Lower leg skin (tissue), 3 donors: ENCODE measurements around the gene SGMS2.

ENCODE experiments used
- POLR2A ChIP-seq, 2 donors: fragments of 450-650 bp; IDR thresholded peaks; one replicate each; pipeline ENCODE4 v1.6.1; 2016 to 2017; ENCODE audit warnings: antibody characterized with exemption in 2 of 2, mild to moderate bottlenecking in 1 of 2, moderate library complexity in 1 of 2
- TF ChIP-seq, protein P1 (sequence below), 3 donors: fragments of 450-650 bp; IDR thresholded peaks; one replicate each; pipeline ENCODE4 v1.5.1; 2016; ENCODE audit warnings: antibody characterized with exemption in 3 of 3, mild to moderate bottlenecking in 3 of 3, moderate library complexity in 2 of 3

DNA sequence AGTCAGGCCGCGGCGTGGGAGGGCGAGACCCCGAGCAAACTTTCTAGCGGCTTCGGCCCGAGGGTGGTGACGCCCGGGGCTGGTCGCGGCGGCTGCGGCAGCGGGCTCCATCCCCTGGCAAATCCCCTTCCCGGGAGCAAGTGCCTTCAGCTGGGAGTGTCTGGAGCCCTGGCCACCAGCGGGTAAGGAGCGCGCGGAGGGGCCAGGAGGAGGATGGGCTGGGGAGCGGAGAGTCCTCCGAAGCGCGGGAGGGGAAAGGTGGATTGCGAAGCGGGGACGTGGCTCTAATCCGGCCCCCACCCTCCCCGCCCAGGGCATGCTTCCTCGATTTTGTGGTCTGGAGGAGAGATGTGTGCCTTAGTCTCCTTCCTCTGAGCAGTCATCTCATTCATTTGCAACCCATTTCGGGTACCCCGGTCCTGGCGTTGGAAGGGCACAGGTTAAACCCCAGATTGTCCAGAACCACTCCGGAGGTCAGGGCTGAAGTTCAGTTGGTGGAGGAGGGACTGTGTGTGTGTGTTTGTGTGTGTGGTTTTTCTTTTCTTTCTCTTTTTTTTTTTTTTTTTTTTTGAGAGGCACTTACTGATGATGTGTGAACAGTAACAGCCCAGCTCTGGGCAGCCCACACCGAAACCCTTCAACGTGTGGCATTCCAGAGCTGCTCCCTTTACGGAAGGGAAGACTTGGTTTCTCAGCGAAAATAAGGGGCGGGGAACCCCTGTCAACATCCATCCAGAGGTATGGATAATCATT, 516 bp downstream of the SGMS2 start:
- TF ChIP-seq, protein P1, sequence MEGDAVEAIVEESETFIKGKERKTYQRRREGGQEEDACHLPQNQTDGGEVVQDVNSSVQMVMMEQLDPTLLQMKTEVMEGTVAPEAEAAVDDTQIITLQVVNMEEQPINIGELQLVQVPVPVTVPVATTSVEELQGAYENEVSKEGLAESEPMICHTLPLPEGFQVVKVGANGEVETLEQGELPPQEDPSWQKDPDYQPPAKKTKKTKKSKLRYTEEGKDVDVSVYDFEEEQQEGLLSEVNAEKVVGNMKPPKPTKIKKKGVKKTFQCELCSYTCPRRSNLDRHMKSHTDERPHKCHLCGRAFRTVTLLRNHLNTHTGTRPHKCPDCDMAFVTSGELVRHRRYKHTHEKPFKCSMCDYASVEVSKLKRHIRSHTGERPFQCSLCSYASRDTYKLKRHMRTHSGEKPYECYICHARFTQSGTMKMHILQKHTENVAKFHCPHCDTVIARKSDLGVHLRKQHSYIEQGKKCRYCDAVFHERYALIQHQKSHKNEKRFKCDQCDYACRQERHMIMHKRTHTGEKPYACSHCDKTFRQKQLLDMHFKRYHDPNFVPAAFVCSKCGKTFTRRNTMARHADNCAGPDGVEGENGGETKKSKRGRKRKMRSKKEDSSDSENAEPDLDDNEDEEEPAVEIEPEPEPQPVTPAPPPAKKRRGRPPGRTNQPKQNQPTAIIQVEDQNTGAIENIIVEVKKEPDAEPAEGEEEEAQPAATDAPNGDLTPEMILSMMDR (IDR thresholded peaks at IDR 0.05), result no peak
- no peak for TF ChIP-seq POLR2A (IDR thresholded peaks at IDR 0.05)
